ENCODE data around the gene RBBP8NL. TPM values are rescaled to one million over a fixed set of nuclear protein-coding genes. Genes with fewer than 3 reads are reported as not detected.

RBBP8NL gene
- total RNA-seq, 2 experiments from 2014 or later: not detected

DNA sequence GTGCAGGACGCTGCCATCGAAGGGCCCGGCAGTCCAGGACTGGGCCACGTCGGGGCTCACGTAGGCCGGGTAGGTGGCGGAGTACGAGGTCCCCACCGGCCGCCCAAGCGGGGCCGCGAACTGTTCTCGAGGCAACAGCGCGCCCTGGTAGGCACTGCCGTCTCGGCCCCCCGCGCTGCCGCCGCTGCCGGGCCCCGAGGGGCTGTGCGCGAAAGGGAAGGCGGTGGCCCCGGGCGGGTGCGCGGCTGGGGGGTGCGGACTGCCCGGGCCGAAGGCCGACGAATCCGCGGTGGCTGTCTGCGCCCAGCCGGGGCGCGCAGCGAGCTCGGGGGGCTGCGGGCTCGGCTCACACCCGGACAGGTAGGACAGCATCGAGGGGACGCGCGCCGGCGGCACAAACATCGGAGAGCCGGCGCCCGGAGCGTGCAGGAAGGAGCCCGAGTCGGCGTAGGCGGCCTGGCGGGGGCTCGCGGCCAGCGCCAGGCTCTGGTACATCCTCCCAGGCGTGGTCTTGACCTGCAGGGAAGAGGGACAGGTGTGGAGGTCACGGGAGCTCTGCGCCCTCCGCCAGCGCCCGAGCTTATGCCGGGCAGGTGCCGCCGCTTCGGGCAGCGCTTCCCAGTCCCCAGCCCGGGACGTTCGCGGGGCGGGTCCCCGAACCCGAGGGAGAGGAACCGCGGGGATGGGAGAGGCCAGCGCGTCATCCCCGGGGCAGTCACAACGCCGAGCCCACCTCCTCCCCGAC lies 47.9 kb upstream of the RBBP8NL start:
- TF ChIP-seq, protein P1, sequence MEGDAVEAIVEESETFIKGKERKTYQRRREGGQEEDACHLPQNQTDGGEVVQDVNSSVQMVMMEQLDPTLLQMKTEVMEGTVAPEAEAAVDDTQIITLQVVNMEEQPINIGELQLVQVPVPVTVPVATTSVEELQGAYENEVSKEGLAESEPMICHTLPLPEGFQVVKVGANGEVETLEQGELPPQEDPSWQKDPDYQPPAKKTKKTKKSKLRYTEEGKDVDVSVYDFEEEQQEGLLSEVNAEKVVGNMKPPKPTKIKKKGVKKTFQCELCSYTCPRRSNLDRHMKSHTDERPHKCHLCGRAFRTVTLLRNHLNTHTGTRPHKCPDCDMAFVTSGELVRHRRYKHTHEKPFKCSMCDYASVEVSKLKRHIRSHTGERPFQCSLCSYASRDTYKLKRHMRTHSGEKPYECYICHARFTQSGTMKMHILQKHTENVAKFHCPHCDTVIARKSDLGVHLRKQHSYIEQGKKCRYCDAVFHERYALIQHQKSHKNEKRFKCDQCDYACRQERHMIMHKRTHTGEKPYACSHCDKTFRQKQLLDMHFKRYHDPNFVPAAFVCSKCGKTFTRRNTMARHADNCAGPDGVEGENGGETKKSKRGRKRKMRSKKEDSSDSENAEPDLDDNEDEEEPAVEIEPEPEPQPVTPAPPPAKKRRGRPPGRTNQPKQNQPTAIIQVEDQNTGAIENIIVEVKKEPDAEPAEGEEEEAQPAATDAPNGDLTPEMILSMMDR (IDR thresholded peaks at IDR 0.05): no peak
- Mint-ChIP-seq H3K36me3 (ENCODE audit: low read depth) (no peaks in the 10 kb centered on the region), H3K27ac (no peak overlapping the region), H3K27me3 (peaks cover 53% of the 10 kb centered on the region), H3K4me1 (ENCODE audit: low read depth) (peaks cover 4% of the 10 kb centered on the region), H3K4me3 (no peak overlapping the region), H3K9me3 (no peaks in the 10 kb centered on the region)
- H3K36me3 ChIP-seq (ENCODE audit: insufficient read depth, low read length): no peaks in the 10 kb centered on the region
- intact Hi-C loops (cut with DNase I, micrococcal nuclease): no loop called here
- peaks cover 8% of the 10 kb centered on the region for H3K4me1 ChIP-seq (ENCODE audit: insufficient read depth, low read length)
- POLR2A ChIA-PET: no interaction called here
- DNase-seq (no peak), ATAC-seq (ENCODE audit: poor library complexity) (no peak)
- CTCF ChIA-PET: no interaction called here
- H3K4me3 ChIP-seq (ENCODE audit: low read length): no peak overlapping the region
- H3K27ac ChIP-seq (ENCODE audit: low read depth in 1 of 2, low read length in 2 of 2): no peak overlapping the region
- H3K9me3 ChIP-seq (ENCODE audit: control insufficient read depth in 1 of 2, insufficient read depth in 1 of 2, low read length in 2 of 2): peaks cover 0 to 21% of the 10 kb centered on the region in 2 experiments
- peaks cover 52 to 70% of the 10 kb centered on the region in 2 experiments for H3K27me3 ChIP-seq (ENCODE audit: control insufficient read depth in 1 of 2, insufficient read depth in 2 of 2, low read length in 2 of 2)

DNA sequence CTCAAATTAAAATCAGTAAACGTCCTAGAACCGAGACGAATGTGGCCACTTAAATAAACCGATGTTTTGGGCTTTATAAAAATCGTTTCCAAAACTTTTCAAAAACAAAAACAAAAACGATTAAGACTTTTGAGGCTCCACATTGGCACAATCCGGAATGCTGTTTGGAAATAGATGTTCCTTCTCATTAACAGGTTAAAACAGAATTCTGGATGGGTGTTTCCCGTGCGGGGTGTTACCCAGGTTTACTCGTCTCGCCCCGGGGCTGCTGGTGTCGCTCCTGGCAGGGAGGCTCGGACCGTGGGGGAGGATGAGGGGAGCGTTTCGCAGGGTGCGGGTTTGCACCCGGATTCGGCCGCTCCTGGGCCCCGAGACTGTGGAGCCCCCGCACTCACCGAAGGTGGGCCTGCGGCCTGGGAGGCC lies 47.3 kb upstream of the RBBP8NL start:
- no peak overlapping the region for H3K27ac Mint-ChIP-seq
- peaks cover 55 to 67% of the 10 kb centered on the region in 2 experiments for H3K27me3 ChIP-seq (ENCODE audit: control insufficient read depth in 1 of 2, insufficient read depth in 2 of 2, low read length in 2 of 2)
- peaks cover 56% of the 10 kb centered on the region for H3K27me3 Mint-ChIP-seq
- H3K36me3 Mint-ChIP-seq (ENCODE audit: low read depth): no peaks in the 10 kb centered on the region
- peaks cover 0 to 21% of the 10 kb centered on the region in 2 experiments for H3K9me3 ChIP-seq (ENCODE audit: control insufficient read depth in 1 of 2, insufficient read depth in 1 of 2, low read length in 2 of 2)
- POLR2A ChIA-PET: no interaction called here
- H3K4me1 Mint-ChIP-seq (ENCODE audit: low read depth): peaks cover 4% of the 10 kb centered on the region
- no peak for DNase-seq
- no peak overlapping the region for H3K4me3 ChIP-seq (ENCODE audit: low read length)
- H3K4me3 Mint-ChIP-seq: no peak overlapping the region
- no peak for ATAC-seq (ENCODE audit: poor library complexity)
- CTCF ChIA-PET: no interaction called here
- peaks cover 8% of the 10 kb centered on the region for H3K4me1 ChIP-seq (ENCODE audit: insufficient read depth, low read length)
- H3K9me3 Mint-ChIP-seq: no peaks in the 10 kb centered on the region
- TF ChIP-seq, protein P1 (IDR thresholded peaks at IDR 0.05): no peak
- no peak overlapping the region for H3K27ac ChIP-seq (ENCODE audit: low read depth in 1 of 2, low read length in 2 of 2)
- intact Hi-C loops (cut with DNase I, micrococcal nuclease): no loop called here
- no peaks in the 10 kb centered on the region for H3K36me3 ChIP-seq (ENCODE audit: insufficient read depth, low read length)

DNA sequence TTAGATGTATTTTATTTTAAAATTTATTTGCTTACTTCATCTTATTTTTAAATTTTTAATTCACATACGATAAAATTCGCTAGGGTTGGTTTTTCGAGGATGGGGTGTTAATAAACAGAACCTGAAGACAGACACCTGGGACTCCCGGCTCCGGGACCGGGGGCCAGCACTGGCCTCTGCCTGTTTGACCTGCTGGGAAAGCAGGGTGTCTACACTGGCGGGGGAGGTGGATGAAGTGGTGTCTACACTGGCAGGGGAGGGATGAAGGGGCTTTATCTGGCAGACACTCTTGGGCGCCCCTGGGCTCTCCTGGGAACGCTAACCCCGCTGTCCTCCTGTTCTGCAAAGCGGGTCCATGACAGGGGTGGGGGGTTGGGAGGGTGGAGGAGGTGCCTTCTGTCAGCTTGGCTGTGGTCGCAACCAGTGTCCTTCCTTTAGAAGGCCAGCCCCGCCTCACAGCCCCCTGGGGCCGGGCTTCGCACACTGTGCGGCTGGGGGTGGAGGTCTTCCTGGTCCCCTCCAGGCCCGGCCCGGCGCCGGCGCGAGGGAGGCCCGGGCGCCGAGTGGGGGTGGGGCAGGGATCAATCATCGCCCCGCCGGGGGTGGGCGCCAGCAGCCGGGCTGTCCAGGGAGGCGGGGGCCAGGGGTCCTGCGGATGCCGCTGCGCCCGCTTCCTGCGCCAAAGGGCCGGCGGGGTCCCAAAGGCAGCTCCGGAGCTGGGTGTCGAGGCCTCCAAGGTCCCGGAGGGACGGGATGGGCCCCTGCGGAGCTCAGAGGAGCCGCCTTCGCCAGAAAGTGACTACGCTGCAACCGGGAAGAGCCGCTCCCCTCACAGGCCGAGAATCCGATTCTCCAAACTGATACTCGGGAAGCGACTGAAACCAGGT lies 46.6 kb upstream of the RBBP8NL start:
- Mint-ChIP-seq H3K27me3 (peaks cover 55% of the 10 kb centered on the region), H3K9me3 (no peaks in the 10 kb centered on the region), H3K36me3 (ENCODE audit: low read depth) (no peaks in the 10 kb centered on the region), H3K4me1 (ENCODE audit: low read depth) (no peaks in the 10 kb centered on the region), H3K27ac (no peak overlapping the region), H3K4me3 (no peak overlapping the region)
- DNase-seq (no peak), ATAC-seq (ENCODE audit: poor library complexity) (no peak)
- Histone ChIP-seq H3K4me1 (ENCODE audit: insufficient read depth, low read length) (peaks cover 8% of the 10 kb centered on the region), H3K27ac (ENCODE audit: low read depth in 1 of 2, low read length in 2 of 2) (no peak overlapping the region), H3K4me3 (ENCODE audit: low read length) (no peak overlapping the region), H3K36me3 (ENCODE audit: insufficient read depth, low read length) (no peaks in the 10 kb centered on the region), H3K9me3 (ENCODE audit: control insufficient read depth in 1 of 2, insufficient read depth in 1 of 2, low read length in 2 of 2) (peaks cover 0 to 16% of the 10 kb centered on the region in 2 experiments), H3K27me3 (ENCODE audit: control insufficient read depth in 1 of 2, insufficient read depth in 2 of 2, low read length in 2 of 2) (peaks cover 50 to 60% of the 10 kb centered on the region in 2 experiments)
- POLR2A ChIA-PET: no interaction called here
- intact Hi-C loops (cut with DNase I, micrococcal nuclease): no loop called here
- TF ChIP-seq, protein P1 (IDR thresholded peaks at IDR 0.05): no peak
- CTCF ChIA-PET: no interaction called here

Data from CD4-positive, alpha-beta T cell (primary cell).